GM12891 (cell line): ENCODE results near the gene EFCAB11.
"Not testable (repeated sequence)": the region's sequence is repeated elsewhere in the genome, so short reads cannot be mapped to it uniquely, and the experiment has no call there.

Experiments
- DNase-seq: peaks from one replicate; pipeline ENCODE4 v3.0.0; 2011; ENCODE audit warnings: low spot score; ENCODE audit not compliant: insufficient read length
- FAIRE-seq: peaks from 2 replicates; lab custom pipeline; 2011; peaks lifted over from hg19 to GRCh38; lab: Jason Lieb, UNC
- PAX5 ChIP-seq: IDR thresholded peaks from 2 replicates; pipeline ENCODE4 v1.6.1; 2011; ENCODE audit warnings: low read length, moderate library complexity, mild to moderate bottlenecking; ENCODE audit not compliant: insufficient read depth, severe bottlenecking
- POLR2A ChIP-seq: IDR thresholded peaks from 2 replicates; pipeline ENCODE4 v1.6.1; 2011; ENCODE audit warnings: low read depth, low read length, control low read depth
- POLR2AphosphoS5 ChIP-seq: IDR thresholded peaks from 2 replicates; pipeline ENCODE4 v1.6.1; 2011; ENCODE audit warnings: low read depth, low read length, control low read depth
- POU2F2 ChIP-seq: IDR thresholded peaks from 2 replicates; pipeline ENCODE4 v1.6.1; 2011; ENCODE audit warnings: low read depth, mild to moderate bottlenecking, control low read depth, low read length, moderate library complexity
- SPI1 ChIP-seq: IDR thresholded peaks from 2 replicates; pipeline ENCODE4 v1.6.1; 2011; ENCODE audit warnings: low read depth, low read length, control low read depth
- TAF1 ChIP-seq: IDR thresholded peaks from 2 replicates; pipeline ENCODE4 v1.6.1; 2011; ENCODE audit warnings: low read depth, low read length, control low read depth

Gene EFCAB11

GRCh38 chr14:89884761-89885160, 69.8 kb downstream of the EFCAB11 start:
- TF ChIP-seq POLR2AphosphoS5: no peak
- TF ChIP-seq POLR2A: no peak
- TF ChIP-seq POU2F2: no peak
- no peak for TF ChIP-seq SPI1
- TF ChIP-seq TAF1: no peak
- no peak for TF ChIP-seq PAX5
- DNase-seq (no peak), FAIRE-seq (no peak)

GRCh38 chr14:89881839-89882238, 72.7 kb downstream of the EFCAB11 start:
- TF ChIP-seq SPI1 (peak; percentile 87), POLR2AphosphoS5 (no peak), POLR2A (no peak)
- FAIRE-seq: no peak

GRCh38 chr14:89874091-89874490, 80.4 kb downstream of the EFCAB11 start:
- FAIRE-seq, DNase-seq: not testable (repeated sequence)

More at GRCh38 chr14:89881839-89882238, 72.7 kb downstream of the EFCAB11 start:
- no peak for DNase-seq

- DNase-seq (no peak), FAIRE-seq (no peak)
- TF ChIP-seq PAX5 (no peak), TAF1 (no peak), POLR2AphosphoS5 (no peak), SPI1 (no peak), POLR2A (no peak), POU2F2 (no peak)
Observed at GRCh38 chr14:89870316-89870715, 84.2 kb downstream of the EFCAB11 start.

- TF ChIP-seq POU2F2 (no peak), POLR2A (no peak), SPI1 (no peak), PAX5 (no peak), POLR2AphosphoS5 (no peak), TAF1 (no peak)
- DNase-seq (no peak), FAIRE-seq (no peak)
Observed at GRCh38 chr14:89869606-89870005, 84.9 kb downstream of the EFCAB11 start.

- no peak for FAIRE-seq
- no peak for DNase-seq
- TF ChIP-seq TAF1: no peak
- no peak for TF ChIP-seq POLR2A
- TF ChIP-seq PAX5: no peak
Observed at GRCh38 chr14:89866458-89866857, 88.1 kb downstream of the EFCAB11 start.

- FAIRE-seq: no peak
- TF ChIP-seq PAX5 (no peak), POLR2A (no peak), SPI1 (no peak), POU2F2 (no peak)
- no peak for DNase-seq
Observed at GRCh38 chr14:89865153-89865552, 89.4 kb downstream of the EFCAB11 start.

- FAIRE-seq: no peak
- no peak for DNase-seq
- no peak for TF ChIP-seq POLR2A
- TF ChIP-seq POLR2AphosphoS5: no peak
Observed at GRCh38 chr14:89862856-89863255, 91.7 kb downstream of the EFCAB11 start.

GRCh38 chr14:89861630-89862029, 92.9 kb downstream of the EFCAB11 start:
- FAIRE-seq (no peak), DNase-seq (no peak)
- TF ChIP-seq TAF1 (no peak), POLR2A (no peak), PAX5 (no peak), SPI1 (no peak), POLR2AphosphoS5 (no peak), POU2F2 (no peak)

- TF ChIP-seq POLR2A (no peak), PAX5 (no peak)
- no peak for FAIRE-seq
Observed at GRCh38 chr14:89858089-89858488, 96.4 kb downstream of the EFCAB11 start.

GRCh38 chr14:89856871-89857345, 97.6 kb downstream of the EFCAB11 start:
- no peak for TF ChIP-seq PAX5
- TF ChIP-seq POLR2AphosphoS5: no peak
- TF ChIP-seq TAF1: no peak
- TF ChIP-seq SPI1: no peak
- no peak for TF ChIP-seq POU2F2
- no peak for TF ChIP-seq POLR2A
- FAIRE-seq (no peak), DNase-seq (no peak)

More at GRCh38 chr14:89858089-89858488, 96.4 kb downstream of the EFCAB11 start:
- no peak for DNase-seq
